Measurements from ENCODE around the gene TBX3.

TBX3 gene

GRCh38 chr12:114665411-114666260, 18.3 kb downstream of the TBX3 start:
- Histone ChIP-seq H3K4ac (ENCODE audit: low read length) (no peak overlapping the region), H2BK12ac (ENCODE audit: low read length) (no peak overlapping the region), H3K14ac (ENCODE audit: low read length) (no peak overlapping the region), H2BK15ac (ENCODE audit: low read length) (no peak overlapping the region), H2AFZ (ENCODE audit: low read length) (no peak overlapping the region), H3K9me3 (replicated peaks in 1 of 2; ENCODE audit: control insufficient read depth in 2 of 2, insufficient read depth in 1 of 2, low read depth in 1 of 2, low read length in 2 of 2) (no peaks in the 10 kb centered on the region), H2BK120ac (ENCODE audit: low read depth, low read length) (no peak overlapping the region), H3K36me3 (replicated peaks in 1 of 2; ENCODE audit: control insufficient read depth in 2 of 2, insufficient read depth in 2 of 2, low read length in 2 of 2) (no peaks in the 10 kb centered on the region), H3K9ac (ENCODE audit: low read depth, low read length, poor library complexity) (no peak overlapping the region), H3K23ac (ENCODE audit: low read depth, low read length, poor library complexity) (peak overlapping the region; percentile 40), H4K91ac (ENCODE audit: low read depth, low read length, poor library complexity) (no peak overlapping the region), H3K4me2 (ENCODE audit: insufficient read depth, low read length, poor library complexity, severe bottlenecking) (no peak overlapping the region), H3K27ac (replicated peaks; ENCODE audit: low read length) (no peak overlapping the region), H3K18ac (ENCODE audit: low read length) (no peak overlapping the region), H3K79me1 (ENCODE audit: low read depth, low read length) (no peaks in the 10 kb centered on the region), H3K4me3 (ENCODE audit: low read length in 2 of 2) (no peak overlapping the region), H3K27me3 (ENCODE audit: control insufficient read depth in 3 of 3, insufficient read depth in 3 of 3, low read depth in 1 of 3, low read length in 3 of 3) (peaks cover 38 to 77% (median 76%) of the 10 kb centered on the region in 3 experiments), H2AK5ac (ENCODE audit: low read depth, low read length) (peak overlapping the region; percentile 79), H3K4me1 (ENCODE audit: control insufficient read depth in 2 of 2, insufficient read depth in 1 of 2, low read depth in 1 of 2, low read length in 2 of 2) (peaks cover 0 to 11% of the 10 kb centered on the region in 2 donors), H4K8ac (ENCODE audit: low read depth, low read length) (no peak overlapping the region), H2BK5ac (ENCODE audit: low read length) (no peak overlapping the region)
- WGBS, 2 donors (ENCODE audit: extremely low coverage in 2 of 2, insufficient read length in 2 of 2, insufficient replicate concordance in 1 of 2) = no CpG with 5 or more reads among the region's 54 CpGs
- DNase-seq (ENCODE audit: low spot score) = no peak

- Histone ChIP-seq H3K14ac (ENCODE audit: low read length) (no peak overlapping the region), H2BK5ac (ENCODE audit: low read length) (no peak overlapping the region), H3K4ac (ENCODE audit: low read length) (no peak overlapping the region), H3K4me2 (ENCODE audit: insufficient read depth, low read length, poor library complexity, severe bottlenecking) (no peak overlapping the region), H4K8ac (ENCODE audit: low read depth, low read length) (no peak overlapping the region), H3K9ac (ENCODE audit: low read depth, low read length, poor library complexity) (no peak overlapping the region), H2BK120ac (ENCODE audit: low read depth, low read length) (no peak overlapping the region), H2BK12ac (ENCODE audit: low read length) (no peak overlapping the region), H3K4me1 (ENCODE audit: control insufficient read depth in 2 of 2, insufficient read depth in 1 of 2, low read depth in 1 of 2, low read length in 2 of 2) (peaks cover 0 to 11% of the 10 kb centered on the region in 2 donors), H2BK15ac (ENCODE audit: low read length) (no peak overlapping the region), H4K91ac (ENCODE audit: low read depth, low read length, poor library complexity) (no peak overlapping the region), H3K27ac (replicated peaks; ENCODE audit: low read length) (no peak overlapping the region), H2AFZ (ENCODE audit: low read length) (no peak overlapping the region), H3K27me3 (ENCODE audit: control insufficient read depth in 3 of 3, insufficient read depth in 3 of 3, low read depth in 1 of 3, low read length in 3 of 3) (peaks cover 33 to 70% (median 68%) of the 10 kb centered on the region in 3 experiments), H3K18ac (ENCODE audit: low read length) (no peak overlapping the region), H3K9me3 (replicated peaks in 1 of 2; ENCODE audit: control insufficient read depth in 2 of 2, insufficient read depth in 1 of 2, low read depth in 1 of 2, low read length in 2 of 2) (no peaks in the 10 kb centered on the region), H3K23ac (ENCODE audit: low read depth, low read length, poor library complexity) (no peak overlapping the region), H3K4me3 (ENCODE audit: low read length in 2 of 2) (no peak overlapping the region), H3K36me3 (replicated peaks in 1 of 2; ENCODE audit: control insufficient read depth in 2 of 2, insufficient read depth in 2 of 2, low read length in 2 of 2) (no peaks in the 10 kb centered on the region), H3K79me1 (ENCODE audit: low read depth, low read length) (no peaks in the 10 kb centered on the region), H2AK5ac (ENCODE audit: low read depth, low read length) (no peak overlapping the region)
- no CpG with 5 or more reads among the region's 47 CpGs for WGBS, 2 donors (ENCODE audit: extremely low coverage in 2 of 2, insufficient read length in 2 of 2, insufficient replicate concordance in 1 of 2)
- no peak for DNase-seq (ENCODE audit: low spot score)
These were observed 19.2 kb downstream of the TBX3 start for GRCh38 chr12:114664651-114665320.

GRCh38 chr12:114662512-114663177, 21.3 kb downstream of the TBX3 start:
- Histone ChIP-seq H3K23ac (ENCODE audit: low read depth, low read length, poor library complexity) (no peak overlapping the region), H2BK120ac (ENCODE audit: low read depth, low read length) (no peak overlapping the region), H3K36me3 (replicated peaks in 1 of 2; ENCODE audit: control insufficient read depth in 2 of 2, insufficient read depth in 2 of 2, low read length in 2 of 2) (no peaks in the 10 kb centered on the region), H3K27me3 (ENCODE audit: control insufficient read depth in 3 of 3, insufficient read depth in 3 of 3, low read depth in 1 of 3, low read length in 3 of 3) (peaks cover 24 to 51% (median 48%) of the 10 kb centered on the region in 3 experiments), H2BK5ac (ENCODE audit: low read length) (no peak overlapping the region), H2BK12ac (ENCODE audit: low read length) (no peak overlapping the region), H4K91ac (ENCODE audit: low read depth, low read length, poor library complexity) (no peak overlapping the region), H3K9me3 (replicated peaks in 1 of 2; ENCODE audit: control insufficient read depth in 2 of 2, insufficient read depth in 1 of 2, low read depth in 1 of 2, low read length in 2 of 2) (no peaks in the 10 kb centered on the region), H4K8ac (ENCODE audit: low read depth, low read length) (no peak overlapping the region), H3K18ac (ENCODE audit: low read length) (no peak overlapping the region), H3K27ac (replicated peaks; ENCODE audit: low read length) (no peak overlapping the region), H3K4ac (ENCODE audit: low read length) (no peak overlapping the region), H2AFZ (ENCODE audit: low read length) (no peak overlapping the region), H3K14ac (ENCODE audit: low read length) (no peak overlapping the region), H3K4me1 (ENCODE audit: control insufficient read depth in 2 of 2, insufficient read depth in 1 of 2, low read depth in 1 of 2, low read length in 2 of 2) (peaks cover 0 to 10% of the 10 kb centered on the region in 2 donors), H3K79me1 (ENCODE audit: low read depth, low read length) (no peaks in the 10 kb centered on the region), H3K4me2 (ENCODE audit: insufficient read depth, low read length, poor library complexity, severe bottlenecking) (no peak overlapping the region), H3K9ac (ENCODE audit: low read depth, low read length, poor library complexity) (no peak overlapping the region), H2BK15ac (ENCODE audit: low read length) (no peak overlapping the region), H3K4me3 (ENCODE audit: low read length in 2 of 2) (no peak overlapping the region), H2AK5ac (ENCODE audit: low read depth, low read length) (no peak overlapping the region)
- no peak for DNase-seq (ENCODE audit: low spot score)
- WGBS, 2 donors (ENCODE audit: extremely low coverage in 2 of 2, insufficient read length in 2 of 2, insufficient replicate concordance in 1 of 2) = no CpG with 5 or more reads among the region's 3 CpGs

GRCh38 chr12:114661245-114661644, 22.7 kb downstream of the TBX3 start:
- H2BK12ac ChIP-seq (ENCODE audit: low read length) = no peak overlapping the region

More at GRCh38 chr12:114661245-114661644, 22.7 kb downstream of the TBX3 start:
- Histone ChIP-seq H3K4me1 (ENCODE audit: control insufficient read depth in 2 of 2, insufficient read depth in 1 of 2, low read depth in 1 of 2, low read length in 2 of 2) (peaks cover 0 to 12% of the 10 kb centered on the region in 2 donors), H3K23ac (ENCODE audit: low read depth, low read length, poor library complexity) (no peak overlapping the region), H2BK5ac (ENCODE audit: low read length) (no peak overlapping the region), H3K4ac (ENCODE audit: low read length) (no peak overlapping the region), H3K27me3 (ENCODE audit: control insufficient read depth in 3 of 3, insufficient read depth in 3 of 3, low read depth in 1 of 3, low read length in 3 of 3) (peaks cover 15 to 37% (median 34%) of the 10 kb centered on the region in 3 experiments), H4K8ac (ENCODE audit: low read depth, low read length) (no peak overlapping the region), H3K18ac (ENCODE audit: low read length) (no peak overlapping the region), H2AK5ac (ENCODE audit: low read depth, low read length) (no peak overlapping the region), H3K4me2 (ENCODE audit: insufficient read depth, low read length, poor library complexity, severe bottlenecking) (no peak overlapping the region), H2AFZ (ENCODE audit: low read length) (no peak overlapping the region), H3K9me3 (replicated peaks in 1 of 2; ENCODE audit: control insufficient read depth in 2 of 2, insufficient read depth in 1 of 2, low read depth in 1 of 2, low read length in 2 of 2) (no peaks in the 10 kb centered on the region), H3K27ac (replicated peaks; ENCODE audit: low read length) (no peak overlapping the region), H3K79me1 (ENCODE audit: low read depth, low read length) (no peaks in the 10 kb centered on the region), H2BK120ac (ENCODE audit: low read depth, low read length) (no peak overlapping the region), H3K4me3 (ENCODE audit: low read length in 2 of 2) (no peak overlapping the region), H3K9ac (ENCODE audit: low read depth, low read length, poor library complexity) (no peak overlapping the region), H3K14ac (ENCODE audit: low read length) (no peak overlapping the region), H2BK15ac (ENCODE audit: low read length) (no peak overlapping the region), H3K36me3 (replicated peaks in 1 of 2; ENCODE audit: control insufficient read depth in 2 of 2, insufficient read depth in 2 of 2, low read length in 2 of 2) (no peaks in the 10 kb centered on the region), H4K91ac (ENCODE audit: low read depth, low read length, poor library complexity) (no peak overlapping the region)
- no CpG with 5 or more reads among the region's 1 CpG for WGBS, 2 donors (ENCODE audit: extremely low coverage in 2 of 2, insufficient read length in 2 of 2, insufficient replicate concordance in 1 of 2)
- no peak for DNase-seq (ENCODE audit: low spot score)

All from neuronal stem cell (in vitro differentiated cells).